Ishikawa (cell line): ENCODE measurements around the gene ZMYND15.

Source experiments
- CEBPB ChIP-seq: IDR thresholded peaks from 2 replicates; pipeline ENCODE4 v1.6.1; 2012
- CREB1 ChIP-seq: IDR thresholded peaks from 2 replicates; pipeline ENCODE4 v1.6.1; 2012; ENCODE audit warnings: low read depth
- EGR1 ChIP-seq: IDR thresholded peaks from 2 replicates; pipeline ENCODE4 v1.6.1; 2012
- EP300 ChIP-seq: IDR thresholded peaks from 2 replicates; pipeline ENCODE4 v1.6.1; 2012; ENCODE audit warnings: borderline replicate concordance
- FOXM1 ChIP-seq: IDR thresholded peaks from 2 replicates; pipeline ENCODE4 v1.6.1; 2012; ENCODE audit warnings: low read depth, borderline replicate concordance
- MAX ChIP-seq: IDR thresholded peaks from 2 replicates; pipeline ENCODE4 v1.6.1; 2012
- NFIC ChIP-seq: IDR thresholded peaks from 2 replicates; pipeline ENCODE4 v1.6.1; 2012
- RAD21 ChIP-seq: IDR thresholded peaks from 2 replicates; pipeline ENCODE4 v1.6.1; 2012; ENCODE audit warnings: low read depth
- REST ChIP-seq: IDR thresholded peaks from 2 replicates; pipeline ENCODE4 v1.6.1; 2012; ENCODE audit warnings: low read depth, mild to moderate bottlenecking
- TAF1 ChIP-seq: IDR thresholded peaks from 2 replicates; pipeline ENCODE4 v1.6.1; 2012; ENCODE audit warnings: low read depth, mild to moderate bottlenecking
- TCF12 ChIP-seq: IDR thresholded peaks from 2 replicates; pipeline ENCODE4 v1.6.1; 2012; ENCODE audit warnings: low read depth
- TEAD4 ChIP-seq: IDR thresholded peaks from 2 replicates; pipeline ENCODE4 v1.6.1; 2012
- YY1 ChIP-seq: IDR thresholded peaks from 2 replicates; pipeline ENCODE4 v1.6.1; 2012; ENCODE audit warnings: low read depth
- ZBTB7A ChIP-seq: IDR thresholded peaks from 2 replicates; pipeline ENCODE4 v1.6.1; 2012; ENCODE audit warnings: low read depth
- TF ChIP-seq, protein P1 (sequence below): IDR thresholded peaks from 2 replicates; pipeline ENCODE4 v1.6.1; 2012

The ZMYND15 gene

DNA sequence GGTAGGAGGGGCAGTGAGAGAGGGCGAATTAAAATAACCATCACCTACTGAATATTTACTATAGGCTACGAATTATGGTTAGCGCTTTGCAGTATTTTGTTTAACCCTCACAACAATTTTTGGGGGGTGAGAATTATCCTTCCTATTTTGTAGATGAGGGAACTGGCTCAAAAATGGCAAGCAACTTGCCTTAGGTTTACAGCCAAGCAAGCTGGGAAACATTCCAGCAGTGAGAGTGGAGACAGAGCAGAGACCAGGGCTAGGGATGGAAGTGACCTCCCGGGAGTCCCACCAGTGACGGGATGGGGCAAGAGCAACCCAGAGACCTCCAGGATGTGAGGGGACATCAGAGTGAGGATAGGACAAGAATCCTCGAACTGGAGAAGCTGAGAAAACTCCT, 46.9 kb downstream of the ZMYND15 start:
- no peak for TF ChIP-seq YY1
- no peak for TF ChIP-seq FOXM1
- no peak for TF ChIP-seq CREB1
- no peak for TF ChIP-seq EGR1
- TF ChIP-seq ZBTB7A = no peak
- no peak for TF ChIP-seq NFIC
- TF ChIP-seq TEAD4 = no peak
- no peak for TF ChIP-seq CEBPB
- no peak for TF ChIP-seq MAX
- TF ChIP-seq EP300 = no peak
- TF ChIP-seq RAD21 = no peak
- TF ChIP-seq TCF12 = no peak
- TF ChIP-seq TAF1 = no peak
- TF ChIP-seq, protein P1, sequence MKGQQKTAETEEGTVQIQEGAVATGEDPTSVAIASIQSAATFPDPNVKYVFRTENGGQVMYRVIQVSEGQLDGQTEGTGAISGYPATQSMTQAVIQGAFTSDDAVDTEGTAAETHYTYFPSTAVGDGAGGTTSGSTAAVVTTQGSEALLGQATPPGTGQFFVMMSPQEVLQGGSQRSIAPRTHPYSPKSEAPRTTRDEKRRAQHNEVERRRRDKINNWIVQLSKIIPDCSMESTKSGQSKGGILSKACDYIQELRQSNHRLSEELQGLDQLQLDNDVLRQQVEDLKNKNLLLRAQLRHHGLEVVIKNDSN = no peak
- no peak for TF ChIP-seq REST

GRCh38 chr17:4788159-4788806, 48.6 kb downstream of the ZMYND15 start:
- no peak for TF ChIP-seq EP300
- no peak for TF ChIP-seq EGR1
- no peak for TF ChIP-seq CEBPB

- TF ChIP-seq, protein P1 = no peak
Observed at GRCh38 chr17:4788807-4789700, 49.4 kb downstream of the ZMYND15 start, which contains the start of gene GLTPD2. Gene GLTPD2, plus strand, starts transcription at chr17:4788964. Its CDS starts 48 bp downstream, at chr17:4789012.

GRCh38 chr17:4789701-4789950, 50.0 kb downstream of the ZMYND15 start:
- 0 out of 2 replicates have a peak, but pooled peaks have one; percentile 15 for TF ChIP-seq TCF12
- TF ChIP-seq, protein P1 = no peak
- peak; percentile 75 for TF ChIP-seq YY1

- TF ChIP-seq CREB1 = peak; percentile 65
- TF ChIP-seq EGR1 = no peak
- TF ChIP-seq, protein P1 = 0 out of 2 replicates have a peak, but pooled peaks have one; percentile 6
- TF ChIP-seq FOXM1 = no peak
- peak; percentile 55; the same call in 1 of the 2 replicates for TF ChIP-seq YY1
- TF ChIP-seq EP300 = no peak
- no peak; the same call in 1 of the 2 replicates for TF ChIP-seq TCF12
- no peak for TF ChIP-seq CEBPB
- no peak for TF ChIP-seq NFIC
- TF ChIP-seq MAX = peak; percentile 37; the same call in 1 of the 2 replicates
- no peak for TF ChIP-seq TAF1
- no peak for TF ChIP-seq RAD21
- 0 out of 2 replicates have a peak, but pooled peaks have one; percentile 14 for TF ChIP-seq TEAD4
- TF ChIP-seq ZBTB7A = no peak
- TF ChIP-seq REST = no peak
Observed at GRCh38 chr17:4789951-4790704, 50.5 kb downstream of the ZMYND15 start.
